ENCODE measurements around the gene TEX14.

The TEX14 gene, protein sequence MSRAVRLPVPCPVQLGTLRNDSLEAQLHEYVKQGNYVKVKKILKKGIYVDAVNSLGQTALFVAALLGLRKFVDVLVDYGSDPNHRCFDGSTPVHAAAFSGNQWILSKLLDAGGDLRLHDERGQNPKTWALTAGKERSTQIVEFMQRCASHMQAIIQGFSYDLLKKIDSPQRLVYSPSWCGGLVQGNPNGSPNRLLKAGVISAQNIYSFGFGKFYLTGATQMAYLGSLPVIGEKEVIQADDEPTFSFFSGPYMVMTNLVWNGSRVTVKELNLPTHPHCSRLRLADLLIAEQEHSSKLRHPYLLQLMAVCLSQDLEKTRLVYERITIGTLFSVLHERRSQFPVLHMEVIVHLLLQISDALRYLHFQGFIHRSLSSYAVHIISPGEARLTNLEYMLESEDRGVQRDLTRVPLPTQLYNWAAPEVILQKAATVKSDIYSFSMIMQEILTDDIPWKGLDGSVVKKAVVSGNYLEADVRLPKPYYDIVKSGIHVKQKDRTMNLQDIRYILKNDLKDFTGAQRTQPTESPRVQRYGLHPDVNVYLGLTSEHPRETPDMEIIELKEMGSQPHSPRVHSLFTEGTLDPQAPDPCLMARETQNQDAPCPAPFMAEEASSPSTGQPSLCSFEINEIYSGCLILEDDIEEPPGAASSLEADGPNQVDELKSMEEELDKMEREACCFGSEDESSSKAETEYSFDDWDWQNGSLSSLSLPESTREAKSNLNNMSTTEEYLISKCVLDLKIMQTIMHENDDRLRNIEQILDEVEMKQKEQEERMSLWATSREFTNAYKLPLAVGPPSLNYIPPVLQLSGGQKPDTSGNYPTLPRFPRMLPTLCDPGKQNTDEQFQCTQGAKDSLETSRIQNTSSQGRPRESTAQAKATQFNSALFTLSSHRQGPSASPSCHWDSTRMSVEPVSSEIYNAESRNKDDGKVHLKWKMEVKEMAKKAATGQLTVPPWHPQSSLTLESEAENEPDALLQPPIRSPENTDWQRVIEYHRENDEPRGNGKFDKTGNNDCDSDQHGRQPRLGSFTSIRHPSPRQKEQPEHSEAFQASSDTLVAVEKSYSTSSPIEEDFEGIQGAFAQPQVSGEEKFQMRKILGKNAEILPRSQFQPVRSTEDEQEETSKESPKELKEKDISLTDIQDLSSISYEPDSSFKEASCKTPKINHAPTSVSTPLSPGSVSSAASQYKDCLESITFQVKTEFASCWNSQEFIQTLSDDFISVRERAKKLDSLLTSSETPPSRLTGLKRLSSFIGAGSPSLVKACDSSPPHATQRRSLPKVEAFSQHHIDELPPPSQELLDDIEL (N-terminal part only)

DNA sequence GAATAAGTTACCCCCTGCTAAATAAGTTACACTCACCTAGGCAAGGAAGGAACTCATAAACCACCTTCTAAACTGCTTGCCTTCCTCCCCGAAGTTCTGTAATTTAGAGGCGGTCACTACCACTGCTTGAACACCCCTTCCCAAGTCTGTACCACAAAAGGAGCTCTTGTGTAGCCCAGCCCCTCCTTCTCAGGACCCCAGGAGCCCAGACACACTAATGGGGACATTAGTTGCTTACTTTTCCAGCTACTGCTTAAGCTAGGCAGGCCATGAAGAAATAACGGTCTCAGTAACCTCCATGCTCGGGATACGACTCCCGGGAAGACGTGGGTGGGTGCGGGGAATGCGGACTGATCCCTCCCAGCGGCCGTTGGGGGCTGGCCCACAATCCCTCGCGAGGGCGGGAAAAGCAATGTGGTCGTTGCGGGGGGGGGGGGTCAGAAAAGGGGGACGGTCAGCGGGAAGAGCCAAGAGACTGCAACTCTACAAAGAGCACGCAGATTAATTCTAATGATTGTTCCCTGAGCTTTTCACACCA, at the start of gene TEX14:
TEX14 (minus strand) TSS at position 345 of the 538 bp plus-strand sequence. CDS start 40,044 bp downstream, outside the sequence.
- DNase-seq (ENCODE audit: extremely low spot score), result no peak
- ChIA-PET CTCF (no interaction called here), POLR2A (interaction anchor here (1.1 to 3.5 kb wide), 17 partner anchors 8 to 275 kb away, joined by 3 to 59 read pairs (median 5); partner anchors contain the start of genes MTMR4 and PPM1E)
- TF ChIP-seq SUZ12 (IDR thresholded peaks at IDR 0.05) (no peak), ARNT (IDR thresholded peaks at IDR 0.05) (no peak), FOXM1 (IDR thresholded peaks at IDR 0.05; ENCODE audit: borderline replicate concordance) (no peak), ELF4 (IDR thresholded peaks at IDR 0.05) (no peak), L3MBTL2 (conservative IDR thresholded peaks at IDR 0.05) (no peak), LEF1 (IDR thresholded peaks at IDR 0.05; ENCODE audit: borderline replicate concordance) (no peak)
- TF ChIP-seq, protein P1, sequence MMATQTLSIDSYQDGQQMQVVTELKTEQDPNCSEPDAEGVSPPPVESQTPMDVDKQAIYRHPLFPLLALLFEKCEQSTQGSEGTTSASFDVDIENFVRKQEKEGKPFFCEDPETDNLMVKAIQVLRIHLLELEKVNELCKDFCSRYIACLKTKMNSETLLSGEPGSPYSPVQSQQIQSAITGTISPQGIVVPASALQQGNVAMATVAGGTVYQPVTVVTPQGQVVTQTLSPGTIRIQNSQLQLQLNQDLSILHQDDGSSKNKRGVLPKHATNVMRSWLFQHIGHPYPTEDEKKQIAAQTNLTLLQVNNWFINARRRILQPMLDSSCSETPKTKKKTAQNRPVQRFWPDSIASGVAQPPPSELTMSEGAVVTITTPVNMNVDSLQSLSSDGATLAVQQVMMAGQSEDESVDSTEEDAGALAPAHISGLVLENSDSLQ (IDR thresholded peaks at IDR 0.05), result no peak

DNA sequence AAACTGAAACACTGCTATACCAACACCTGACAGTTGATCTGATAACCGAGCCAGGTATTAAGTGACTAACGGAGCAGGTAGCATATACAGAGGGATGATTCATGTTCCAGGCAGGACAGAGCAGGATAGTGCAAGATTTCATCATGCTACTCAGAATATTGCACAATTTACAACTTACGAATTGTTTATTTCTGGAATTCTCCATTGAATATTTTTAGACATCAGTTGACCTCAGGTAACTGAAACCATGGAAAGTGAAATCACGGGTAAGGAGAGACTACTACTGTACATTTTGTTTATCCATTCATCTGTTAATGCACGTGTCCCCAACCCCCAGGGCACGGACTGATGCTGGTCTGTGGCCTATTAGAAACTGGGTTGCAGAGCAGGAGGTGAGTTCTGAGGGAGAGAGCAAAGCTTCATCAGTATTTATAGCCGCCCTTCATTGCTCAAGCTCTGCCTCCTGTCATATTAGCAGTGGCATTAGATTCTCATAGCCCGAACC, 49.3 kb upstream of the TEX14 start:
- no peak for TF ChIP-seq HDGF (IDR thresholded peaks at IDR 0.05; ENCODE audit: borderline replicate concordance)
- TF ChIP-seq ARNT (IDR thresholded peaks at IDR 0.05), result no peak
- TF ChIP-seq BHLHE40 (IDR thresholded peaks at IDR 0.05; ENCODE audit: borderline replicate concordance), result no peak
- TF ChIP-seq LEF1 (IDR thresholded peaks at IDR 0.05; ENCODE audit: borderline replicate concordance), result no peak
- no peak for TF ChIP-seq NFRKB (IDR thresholded peaks at IDR 0.05)
- TF ChIP-seq SUZ12 (IDR thresholded peaks at IDR 0.05), result no peak
- no peak for TF ChIP-seq FOXM1 (IDR thresholded peaks at IDR 0.05; ENCODE audit: borderline replicate concordance)
- TF ChIP-seq, protein P1 (IDR thresholded peaks at IDR 0.05), result no peak
- no peak for TF ChIP-seq L3MBTL2 (conservative IDR thresholded peaks at IDR 0.05)
- ChIA-PET POLR2A (no interaction called here), CTCF (no interaction called here)
- DNase-seq (ENCODE audit: extremely low spot score), result no peak

- CTCF ChIA-PET, result no interaction called here
- POLR2A ChIA-PET, result no interaction called here
- no peak for DNase-seq (ENCODE audit: extremely low spot score)
- no peak for TF ChIP-seq FOXA1 (IDR thresholded peaks at IDR 0.05)
- no peak for TF ChIP-seq L3MBTL2 (conservative IDR thresholded peaks at IDR 0.05)
- TF ChIP-seq HDGF (IDR thresholded peaks at IDR 0.05; ENCODE audit: borderline replicate concordance), result no peak
- no peak for TF ChIP-seq ZNF384 (IDR thresholded peaks at IDR 0.05)
- TF ChIP-seq FOXM1 (IDR thresholded peaks at IDR 0.05; ENCODE audit: borderline replicate concordance), result no peak
Measured at GRCh38 chr17:58734811-58735210, 43.0 kb upstream of the TEX14 start.

DNA sequence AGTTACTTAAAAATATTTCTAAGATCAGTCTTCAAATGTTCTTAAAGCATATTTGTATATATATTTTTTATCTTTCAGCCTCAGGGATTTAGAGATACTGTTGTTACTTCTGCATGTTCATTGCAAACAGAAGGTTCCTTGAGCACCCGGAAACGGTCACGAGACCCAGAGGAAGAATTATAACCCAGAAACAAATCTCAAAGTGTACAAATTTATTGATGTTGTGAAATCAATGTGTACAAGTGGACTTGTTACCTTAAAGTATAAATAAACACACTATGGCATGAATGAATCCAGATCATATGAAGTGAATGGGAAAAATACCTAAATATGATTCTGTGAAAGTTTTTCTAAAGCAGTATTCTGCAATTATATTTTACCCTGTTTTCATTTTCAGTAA, 42.2 kb upstream of the TEX14 start:
- TF ChIP-seq TARDBP (IDR thresholded peaks at IDR 0.05), result no peak
- TF ChIP-seq FOXK2 (IDR thresholded peaks at IDR 0.05), result no peak
- TF ChIP-seq HDGF (IDR thresholded peaks at IDR 0.05; ENCODE audit: borderline replicate concordance), result no peak
- TF ChIP-seq FOXA1 (IDR thresholded peaks at IDR 0.05), result no peak
- no peak for TF ChIP-seq SP1 (IDR thresholded peaks at IDR 0.05)
- TF ChIP-seq NFRKB (IDR thresholded peaks at IDR 0.05), result no peak
- no peak for TF ChIP-seq ZNF384 (IDR thresholded peaks at IDR 0.05)
- no peak for TF ChIP-seq SUZ12 (IDR thresholded peaks at IDR 0.05)
- TF ChIP-seq ARNT (IDR thresholded peaks at IDR 0.05), result no peak
- no peak for TF ChIP-seq L3MBTL2 (conservative IDR thresholded peaks at IDR 0.05)
- no peak for TF ChIP-seq CTBP1 (IDR thresholded peaks at IDR 0.05; ENCODE audit: borderline replicate concordance)
- DNase-seq (ENCODE audit: extremely low spot score), result no peak
- ChIA-PET POLR2A (no interaction called here), CTCF (no interaction called here)

DNA sequence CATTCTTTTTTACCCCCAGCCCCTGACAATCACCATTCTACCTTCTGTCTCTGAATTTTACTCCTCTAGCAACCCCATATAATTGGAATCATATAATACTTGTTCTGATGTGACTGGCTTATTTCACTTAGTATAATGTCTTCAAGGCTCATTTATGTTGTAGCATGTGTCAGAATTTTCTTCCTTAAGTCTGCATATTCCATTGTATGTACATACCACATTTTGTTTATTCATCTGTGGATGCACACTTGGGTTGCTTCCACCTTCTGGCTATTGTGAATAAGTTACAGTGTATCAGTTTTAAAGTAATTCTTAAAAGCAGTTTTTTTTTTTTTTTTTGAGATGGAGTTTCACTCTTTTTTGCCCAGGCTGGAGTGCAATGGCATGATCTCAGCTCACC, 39.1 kb upstream of the TEX14 start:
- CTCF ChIA-PET, result no interaction called here

More for the DNA sequence above, 39.1 kb upstream of the TEX14 start:
- no peak for DNase-seq (ENCODE audit: extremely low spot score)
- no peak for TF ChIP-seq NFRKB (IDR thresholded peaks at IDR 0.05)
- TF ChIP-seq CTBP1 (IDR thresholded peaks at IDR 0.05; ENCODE audit: borderline replicate concordance), result no peak
- no peak for TF ChIP-seq SUZ12 (IDR thresholded peaks at IDR 0.05)
- no peak for TF ChIP-seq FOXM1 (IDR thresholded peaks at IDR 0.05; ENCODE audit: borderline replicate concordance)
- TF ChIP-seq FOXA1 (IDR thresholded peaks at IDR 0.05), result no peak
- no peak for TF ChIP-seq BHLHE40 (IDR thresholded peaks at IDR 0.05; ENCODE audit: borderline replicate concordance)
- no peak for TF ChIP-seq L3MBTL2 (conservative IDR thresholded peaks at IDR 0.05)
- TF ChIP-seq SP1 (IDR thresholded peaks at IDR 0.05), result no peak
- no peak for TF ChIP-seq HDGF (IDR thresholded peaks at IDR 0.05; ENCODE audit: borderline replicate concordance)
- no peak for TF ChIP-seq ELF4 (IDR thresholded peaks at IDR 0.05)
- TF ChIP-seq, protein P1 (IDR thresholded peaks at IDR 0.05), result no peak
- no peak for TF ChIP-seq LEF1 (IDR thresholded peaks at IDR 0.05; ENCODE audit: borderline replicate concordance)
- no peak for TF ChIP-seq TARDBP (IDR thresholded peaks at IDR 0.05)
- no peak for TF ChIP-seq FOXK2 (IDR thresholded peaks at IDR 0.05)
- TF ChIP-seq ZNF384 (IDR thresholded peaks at IDR 0.05), result no peak
- TF ChIP-seq ARNT (IDR thresholded peaks at IDR 0.05), result no peak
- POLR2A ChIA-PET, result no interaction called here

All from HEK293T (cell line).